Neural crest cell (in vitro differentiated cells): Measurements from ENCODE around the gene TJP3. TPM values are rescaled to one million over a fixed set of nuclear protein-coding genes. Genes with fewer than 3 reads are reported as not detected.

Source experiments
- DNase-seq: peaks from one replicate; pipeline ENCODE4 v3.0.0; 2021; ENCODE audit warnings: low read depth, mixed read lengths, low spot score
- H3K27ac Mint-ChIP-seq: one replicate; pipeline ENCODE4 v1.8.0; 2021; ENCODE audit warnings: mild to moderate bottlenecking, mixed read lengths; ENCODE audit not compliant: unreplicated experiment
- H3K27me3 Mint-ChIP-seq: 2 replicates; pipeline ENCODE4 v1.8.0; 2021; ENCODE audit warnings: low read depth, mild to moderate bottlenecking, mixed read lengths
- H3K36me3 Mint-ChIP-seq: 2 replicates; pipeline ENCODE4 v1.8.0; 2021; ENCODE audit warnings: low read depth, mild to moderate bottlenecking, mixed read lengths
- H3K4me1 Mint-ChIP-seq: 2 replicates; pipeline ENCODE4 v1.8.0; 2021; ENCODE audit warnings: mixed read lengths
- H3K4me3 Mint-ChIP-seq: one replicate; pipeline ENCODE4 v1.8.0; 2021; ENCODE audit warnings: mild to moderate bottlenecking, mixed read lengths
- H3K9me3 Mint-ChIP-seq: 2 replicates; pipeline ENCODE4 v1.8.0; 2021; ENCODE audit warnings: mixed read lengths
- long read RNA-seq: library from polyadenylated mRNA; unstranded; transcript quantifications from one replicate; pipeline ENCODE4 v2.0.0, GENCODE V29; 2020
- total RNA-seq: library from RNA; stranded (reverse); gene quantifications from 2 replicates; pipeline ENCODE4 v1.2.1, GENCODE V29; 2021
- TF ChIP-seq, protein P1 (sequence below): fragments of 200-600 bp; sonication (generic); conservative IDR thresholded peaks from 2 replicates; pipeline ENCODE4 v1.5.0; 2021; ENCODE audit warnings: antibody characterized with exemption, mild to moderate bottlenecking

TJP3 gene, protein sequence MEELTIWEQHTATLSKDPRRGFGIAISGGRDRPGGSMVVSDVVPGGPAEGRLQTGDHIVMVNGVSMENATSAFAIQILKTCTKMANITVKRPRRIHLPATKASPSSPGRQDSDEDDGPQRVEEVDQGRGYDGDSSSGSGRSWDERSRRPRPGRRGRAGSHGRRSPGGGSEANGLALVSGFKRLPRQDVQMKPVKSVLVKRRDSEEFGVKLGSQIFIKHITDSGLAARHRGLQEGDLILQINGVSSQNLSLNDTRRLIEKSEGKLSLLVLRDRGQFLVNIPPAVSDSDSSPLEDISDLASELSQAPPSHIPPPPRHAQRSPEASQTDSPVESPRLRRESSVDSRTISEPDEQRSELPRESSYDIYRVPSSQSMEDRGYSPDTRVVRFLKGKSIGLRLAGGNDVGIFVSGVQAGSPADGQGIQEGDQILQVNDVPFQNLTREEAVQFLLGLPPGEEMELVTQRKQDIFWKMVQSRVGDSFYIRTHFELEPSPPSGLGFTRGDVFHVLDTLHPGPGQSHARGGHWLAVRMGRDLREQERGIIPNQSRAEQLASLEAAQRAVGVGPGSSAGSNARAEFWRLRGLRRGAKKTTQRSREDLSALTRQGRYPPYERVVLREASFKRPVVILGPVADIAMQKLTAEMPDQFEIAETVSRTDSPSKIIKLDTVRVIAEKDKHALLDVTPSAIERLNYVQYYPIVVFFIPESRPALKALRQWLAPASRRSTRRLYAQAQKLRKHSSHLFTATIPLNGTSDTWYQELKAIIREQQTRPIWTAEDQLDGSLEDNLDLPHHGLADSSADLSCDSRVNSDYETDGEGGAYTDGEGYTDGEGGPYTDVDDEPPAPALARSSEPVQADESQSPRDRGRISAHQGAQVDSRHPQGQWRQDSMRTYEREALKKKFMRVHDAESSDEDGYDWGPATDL
- not detected in 2 replicates for total RNA-seq
- long read RNA-seq, result 0 reads

DNA sequence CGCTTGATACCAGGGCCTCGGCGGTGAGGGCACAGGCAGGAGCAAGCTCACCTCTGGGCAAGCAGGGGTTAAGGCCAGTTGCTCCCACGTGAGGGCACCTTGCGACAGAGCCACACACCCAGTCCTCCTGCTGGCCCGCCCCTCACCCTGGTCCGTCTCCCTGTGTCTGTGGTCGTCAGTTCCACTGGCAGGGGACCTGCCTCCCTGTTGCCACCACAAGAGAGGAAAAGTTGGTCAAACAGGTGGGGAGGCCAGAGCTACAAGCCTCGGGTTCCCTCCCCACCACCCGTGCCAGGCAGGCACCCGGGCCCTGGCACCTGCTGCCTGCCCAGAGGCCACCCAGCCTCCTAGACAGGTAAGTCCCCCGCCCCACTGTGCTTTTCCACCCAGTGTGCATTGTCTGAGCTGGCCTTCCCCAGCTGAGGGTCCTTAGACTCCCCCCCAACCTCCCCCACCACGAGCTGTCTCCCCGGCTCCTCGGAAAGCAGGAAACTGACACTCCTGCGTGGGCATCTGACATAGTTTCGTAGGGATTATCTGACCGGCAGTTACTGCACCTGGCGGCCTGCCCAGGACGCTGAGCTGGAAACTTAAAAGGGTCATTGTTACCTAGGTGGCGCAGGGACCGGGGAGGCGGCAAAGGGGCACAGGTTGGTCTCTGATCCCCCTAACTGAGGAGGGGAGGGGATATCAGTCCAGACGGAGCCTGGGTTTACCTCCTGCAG is at the start of gene TJP3:
TJP3 (plus strand) TSS at position 178 of the 725 bp plus-strand sequence. CDS start 20,049 bp downstream, outside the sequence.
- Mint-ChIP-seq H3K4me1 (no peaks in the 10 kb centered on the region), H3K36me3 (no peaks in the 10 kb centered on the region), H3K27me3 (peaks cover 27% of the 10 kb centered on the region), H3K9me3 (no peaks in the 10 kb centered on the region), H3K4me3 (no peak within 1 kb of the TSS), H3K27ac (no peak within 1 kb of the TSS)
- TF ChIP-seq, protein P1, sequence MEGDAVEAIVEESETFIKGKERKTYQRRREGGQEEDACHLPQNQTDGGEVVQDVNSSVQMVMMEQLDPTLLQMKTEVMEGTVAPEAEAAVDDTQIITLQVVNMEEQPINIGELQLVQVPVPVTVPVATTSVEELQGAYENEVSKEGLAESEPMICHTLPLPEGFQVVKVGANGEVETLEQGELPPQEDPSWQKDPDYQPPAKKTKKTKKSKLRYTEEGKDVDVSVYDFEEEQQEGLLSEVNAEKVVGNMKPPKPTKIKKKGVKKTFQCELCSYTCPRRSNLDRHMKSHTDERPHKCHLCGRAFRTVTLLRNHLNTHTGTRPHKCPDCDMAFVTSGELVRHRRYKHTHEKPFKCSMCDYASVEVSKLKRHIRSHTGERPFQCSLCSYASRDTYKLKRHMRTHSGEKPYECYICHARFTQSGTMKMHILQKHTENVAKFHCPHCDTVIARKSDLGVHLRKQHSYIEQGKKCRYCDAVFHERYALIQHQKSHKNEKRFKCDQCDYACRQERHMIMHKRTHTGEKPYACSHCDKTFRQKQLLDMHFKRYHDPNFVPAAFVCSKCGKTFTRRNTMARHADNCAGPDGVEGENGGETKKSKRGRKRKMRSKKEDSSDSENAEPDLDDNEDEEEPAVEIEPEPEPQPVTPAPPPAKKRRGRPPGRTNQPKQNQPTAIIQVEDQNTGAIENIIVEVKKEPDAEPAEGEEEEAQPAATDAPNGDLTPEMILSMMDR, result no peak
- no peak for DNase-seq

GRCh38 chr19:3658870-3659745 is 49.1 kb upstream of the TJP3 start:
- H3K9me3 Mint-ChIP-seq, result no peaks in the 10 kb centered on the region

GRCh38 chr19:3659746-3660112 is 48.5 kb upstream of the TJP3 start:
- TF ChIP-seq, protein P1, result no peak
- no peak for DNase-seq
- Mint-ChIP-seq H3K36me3 (no peaks in the 10 kb centered on the region), H3K9me3 (no peaks in the 10 kb centered on the region), H3K27ac (no peak overlapping the region), H3K4me3 (no peak overlapping the region), H3K4me1 (no peaks in the 10 kb centered on the region), H3K27me3 (no peaks in the 10 kb centered on the region)

More at GRCh38 chr19:3658870-3659745, 49.1 kb upstream of the TJP3 start:
- TF ChIP-seq, protein P1, result no peak
- Mint-ChIP-seq H3K36me3 (no peaks in the 10 kb centered on the region), H3K4me3 (no peak overlapping the region), H3K4me1 (no peaks in the 10 kb centered on the region), H3K27me3 (no peaks in the 10 kb centered on the region), H3K27ac (no peak overlapping the region)
- no peak for DNase-seq

GRCh38 chr19:3660493-3661219 is 47.5 kb upstream of the TJP3 start:
- TF ChIP-seq, protein P1, result no peak
- Mint-ChIP-seq H3K27ac (no peak overlapping the region), H3K4me1 (no peaks in the 10 kb centered on the region), H3K4me3 (no peak overlapping the region), H3K9me3 (no peaks in the 10 kb centered on the region), H3K36me3 (no peaks in the 10 kb centered on the region), H3K27me3 (no peaks in the 10 kb centered on the region)
- no peak for DNase-seq
